ENCODE data around the gene PRTFDC1. TPM values are rescaled to one million over a fixed set of nuclear protein-coding genes. Genes with fewer than 3 reads are reported as not detected.
"Not testable (repeated sequence)": the region's sequence is repeated elsewhere in the genome, so short reads cannot be mapped to it uniquely, and the experiment has no call there.

PRTFDC1 gene
- total RNA-seq, 1 donor from 2014 or later, result 0.29 TPM

DNA sequence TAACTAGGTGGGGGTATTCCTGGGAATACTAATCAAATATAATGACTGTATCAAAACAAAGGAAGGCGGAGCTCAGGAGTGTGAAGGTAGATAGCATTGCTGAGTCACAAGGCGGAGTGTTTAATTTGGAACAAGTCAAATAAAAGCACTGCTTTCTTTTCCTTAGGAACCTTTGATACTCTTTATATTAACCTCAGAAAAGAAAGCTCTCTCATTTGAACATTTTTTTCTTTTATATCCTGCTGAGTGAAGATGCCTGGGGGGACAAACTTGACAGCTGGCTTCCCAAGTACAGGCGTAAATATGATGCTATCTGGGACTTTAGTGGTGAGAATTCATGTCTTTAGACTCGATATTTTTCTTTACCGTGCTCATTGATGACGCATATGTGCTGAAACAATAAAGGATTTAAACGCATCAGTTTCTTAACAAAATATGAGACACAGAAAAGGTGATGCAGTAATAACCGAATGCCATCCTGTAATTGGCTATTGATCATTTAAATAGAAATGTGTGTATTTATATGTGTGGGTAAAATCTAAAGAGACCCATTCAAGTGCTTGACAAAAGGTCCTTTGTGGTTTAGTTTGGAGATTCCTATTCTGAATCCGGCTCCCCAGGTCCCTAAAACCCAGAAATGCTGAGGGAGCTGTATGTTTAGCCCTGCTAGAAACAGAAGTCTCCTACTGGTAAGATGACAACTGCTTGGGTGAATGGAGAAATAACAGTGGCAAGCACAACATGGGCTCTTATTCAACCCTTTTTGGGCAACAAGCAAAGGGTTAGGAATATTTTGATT, 102.7 kb downstream of the PRTFDC1 start:
- no peak for DNase-seq (ENCODE audit: low read depth)

DNA sequence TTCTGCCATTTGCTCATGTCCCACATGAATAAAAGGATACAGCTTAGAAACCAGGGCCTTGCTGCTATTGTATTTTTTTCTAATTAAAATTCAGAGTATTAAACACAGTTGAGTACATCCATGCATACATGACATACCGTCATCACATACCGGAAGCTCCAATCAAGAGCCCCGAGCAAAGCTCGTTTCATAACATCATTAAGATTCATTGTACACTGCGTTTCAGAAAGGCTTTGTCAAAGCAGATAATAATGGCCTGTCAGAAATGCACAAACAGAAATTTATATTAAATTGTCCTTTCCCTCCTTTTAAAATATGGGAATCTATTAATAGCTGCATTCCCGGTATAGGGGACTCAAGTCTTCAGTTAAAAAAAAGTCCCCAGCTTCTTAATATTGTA, 103.4 kb downstream of the PRTFDC1 start:
- no peak for DNase-seq (ENCODE audit: low read depth)

DNA sequence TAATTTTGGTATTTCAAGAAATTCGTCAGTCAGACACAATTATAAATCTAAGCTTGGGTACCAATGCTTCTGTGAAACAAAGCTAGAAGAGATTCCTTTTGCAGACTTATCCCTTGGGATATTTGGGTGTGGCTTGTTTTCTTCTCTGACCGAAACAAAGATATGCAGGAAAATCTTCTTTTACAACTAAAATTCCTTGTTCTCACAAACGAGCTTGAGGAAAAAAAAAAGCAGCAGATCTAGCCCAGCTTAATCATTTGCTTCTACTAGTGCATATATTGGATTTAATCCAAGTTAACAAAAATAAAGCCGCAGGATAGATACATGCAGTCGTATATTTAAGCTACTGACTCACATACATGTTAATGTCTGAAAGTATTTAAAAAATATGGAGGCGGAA, 104.2 kb downstream of the PRTFDC1 start:
- DNase-seq (ENCODE audit: low read depth), result peak; percentile 13

DNA sequence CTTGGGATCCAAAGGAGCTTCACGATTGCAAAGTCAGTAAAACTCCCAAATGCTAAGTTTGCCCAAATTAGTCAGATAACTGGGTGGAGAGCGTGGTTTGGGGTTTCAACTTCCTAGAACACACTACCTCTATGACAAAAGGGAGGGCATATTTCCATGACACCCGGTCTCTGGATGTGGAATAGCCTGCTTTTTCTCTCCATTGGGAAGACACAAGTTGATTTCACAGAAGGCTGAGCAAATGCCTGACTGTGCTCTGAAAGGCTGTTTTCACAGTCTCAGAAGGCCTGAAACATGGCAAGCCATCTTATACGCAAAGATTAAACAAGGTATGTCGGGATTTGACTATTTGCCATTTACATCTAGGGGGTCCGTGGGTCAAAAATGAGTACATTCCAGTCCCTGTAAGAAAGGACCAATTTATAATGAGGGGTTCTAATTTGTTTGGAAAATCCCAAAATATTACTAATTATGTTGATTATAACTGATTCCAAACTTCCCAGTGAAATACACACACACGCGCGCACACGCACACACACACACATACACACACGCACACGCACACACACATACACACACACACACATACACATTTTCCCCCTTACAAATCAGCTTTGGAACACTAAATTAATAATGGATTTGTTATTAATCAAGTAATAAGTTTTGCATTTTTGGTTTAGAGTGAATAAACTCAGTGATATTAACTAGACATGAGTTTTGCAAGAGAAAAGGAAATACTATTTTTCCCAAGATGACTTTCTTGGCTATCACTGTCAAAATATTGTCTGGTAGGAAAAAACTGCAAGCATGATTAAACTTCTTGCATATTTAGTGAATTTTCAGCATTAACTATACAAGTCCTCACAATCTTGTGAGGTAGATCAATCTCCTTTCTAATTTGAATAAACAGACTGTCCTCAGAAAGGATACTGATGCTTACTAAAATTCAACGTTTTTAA, 105.0 kb downstream of the PRTFDC1 start:
- DNase-seq (ENCODE audit: low read depth), result no peak

DNA sequence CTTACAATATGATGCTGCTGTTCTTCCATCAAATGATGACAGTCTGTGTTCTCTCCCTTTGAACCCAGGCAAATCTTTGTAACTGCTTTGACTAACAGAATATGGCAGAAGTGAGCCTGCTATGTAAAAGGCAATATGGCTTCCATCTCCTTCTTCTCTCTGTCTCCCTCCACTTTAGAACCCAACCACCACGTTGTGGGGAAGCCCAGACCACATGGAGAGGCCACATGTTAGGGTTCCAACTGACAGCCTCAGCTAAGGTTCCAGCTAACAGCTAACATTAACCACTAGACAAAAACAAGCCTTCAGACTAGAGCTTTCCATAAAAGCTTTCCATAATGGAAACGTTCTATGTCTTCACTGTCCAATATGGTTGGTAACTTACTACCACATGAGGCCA, 107.7 kb downstream of the PRTFDC1 start:
- no peak for DNase-seq (ENCODE audit: low read depth)

DNA sequence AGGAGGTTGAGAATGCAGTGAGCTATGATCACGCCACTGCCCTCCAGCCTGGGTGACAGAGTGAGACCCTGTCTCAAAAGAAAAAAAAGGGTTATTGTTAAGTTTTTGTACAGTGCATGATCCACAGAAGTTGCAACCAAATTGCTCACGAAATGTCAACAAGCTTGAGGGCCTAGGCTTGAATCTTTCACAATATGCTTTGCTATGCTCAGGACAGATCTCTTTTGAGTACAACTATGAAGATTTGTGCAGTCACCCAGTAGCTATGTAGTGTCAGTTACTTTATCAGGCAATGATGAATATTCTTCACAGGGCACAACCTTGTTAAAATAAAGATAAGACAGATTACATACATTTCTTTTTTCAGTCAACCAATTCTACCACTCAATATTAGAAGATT, 109.2 kb downstream of the PRTFDC1 start:
- DNase-seq (ENCODE audit: low read depth), result no peak

DNA sequence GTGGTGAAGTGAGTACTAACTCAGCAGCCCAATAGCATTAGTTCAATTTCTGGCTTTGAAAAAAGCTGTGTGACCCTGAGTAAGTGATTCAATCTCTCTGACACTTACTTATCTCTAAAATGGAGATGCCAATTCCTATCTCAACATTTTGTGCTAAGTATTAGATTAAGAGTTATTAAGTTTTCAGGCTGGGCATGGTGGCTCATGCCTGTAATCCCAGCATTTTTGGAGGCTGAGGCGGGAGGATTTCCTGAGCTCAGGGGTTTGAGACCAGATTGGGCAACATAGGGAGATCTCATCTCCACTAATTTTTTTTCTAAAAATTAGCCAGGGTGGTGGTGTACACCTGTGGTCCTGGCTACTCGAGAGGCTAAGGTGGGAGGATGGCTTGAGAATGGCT, 109.5 kb downstream of the PRTFDC1 start:
- no peak for DNase-seq (ENCODE audit: low read depth)

DNA sequence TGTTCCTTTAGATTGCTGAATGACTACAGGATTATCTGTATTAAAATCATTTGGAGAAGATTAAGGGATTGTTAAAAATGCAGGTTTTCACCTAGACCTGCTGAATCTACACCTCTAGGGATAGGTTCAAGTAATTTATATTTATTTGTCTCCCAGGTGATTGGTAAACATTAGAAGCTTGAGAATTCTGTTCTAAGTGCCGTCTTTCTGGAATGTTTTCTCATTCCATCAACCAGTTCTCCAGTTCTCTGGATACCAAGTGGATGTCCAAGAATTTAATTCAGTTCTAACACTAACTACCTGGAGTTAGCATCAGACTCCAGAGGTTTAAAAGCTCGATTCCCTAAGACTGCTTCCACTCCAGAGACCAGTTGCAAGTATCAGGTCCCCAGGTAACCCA, 110.9 kb downstream of the PRTFDC1 start:
- DNase-seq (ENCODE audit: low read depth), result no peak

DNA sequence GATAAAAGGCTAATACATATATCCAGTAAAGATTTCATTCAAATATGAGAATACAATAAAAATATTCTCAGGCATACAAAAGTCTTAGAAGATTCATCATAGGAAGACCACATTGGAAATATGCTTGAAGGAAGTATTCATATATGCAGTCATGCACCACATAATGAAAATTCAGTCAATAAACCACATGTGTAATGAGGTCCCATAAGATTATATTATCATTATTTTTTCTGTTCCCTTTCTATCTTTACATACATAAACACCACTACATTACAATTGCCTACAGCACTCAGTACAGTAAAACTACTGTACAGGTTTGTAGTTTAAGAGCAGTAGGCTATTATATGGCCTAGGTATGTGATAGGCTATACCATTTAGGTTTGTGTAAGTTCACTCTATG, 111.6 kb downstream of the PRTFDC1 start:
- DNase-seq (ENCODE audit: low read depth), result no peak

DNA sequence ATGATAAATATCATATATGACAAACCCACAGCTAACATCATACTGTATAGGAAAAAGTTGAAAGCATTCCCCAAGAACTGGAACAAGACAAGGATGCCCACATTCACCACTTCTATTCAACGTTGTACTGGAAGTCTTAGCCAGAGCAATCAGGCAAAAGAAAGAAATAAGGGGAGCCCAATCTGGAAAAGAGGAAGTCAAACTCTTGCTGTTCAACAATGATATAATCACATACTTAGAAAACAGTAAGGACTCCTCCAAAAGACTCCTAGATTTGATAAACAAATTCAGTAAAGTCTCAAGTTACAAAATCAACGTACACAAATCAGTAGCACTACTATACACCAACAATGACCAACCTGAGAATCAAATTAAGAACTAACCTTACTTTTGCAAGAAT, 114.6 kb downstream of the PRTFDC1 start:
- not testable (repeated sequence) for DNase-seq (ENCODE audit: low read depth)

DNA sequence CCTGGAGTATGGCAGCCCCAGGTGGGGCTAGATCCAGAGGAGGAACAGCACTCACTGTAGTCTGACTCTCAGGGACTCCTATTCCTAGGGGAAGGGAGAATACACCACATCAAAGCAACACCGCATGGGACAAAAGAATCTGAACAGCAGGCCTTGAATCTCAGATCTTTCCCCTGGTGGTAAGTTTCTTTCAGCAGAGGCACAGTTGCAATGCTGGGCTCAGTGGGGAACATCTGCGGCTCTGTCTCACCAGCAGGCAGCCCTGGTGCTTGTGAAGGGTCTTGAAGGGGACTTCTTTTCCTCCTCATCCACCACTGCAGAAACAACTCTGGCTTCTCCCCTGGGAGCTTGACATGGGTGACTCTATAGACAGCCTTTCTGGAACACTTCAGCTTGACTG, 117.5 kb downstream of the PRTFDC1 start:
- no peak for DNase-seq (ENCODE audit: low read depth)

DNA sequence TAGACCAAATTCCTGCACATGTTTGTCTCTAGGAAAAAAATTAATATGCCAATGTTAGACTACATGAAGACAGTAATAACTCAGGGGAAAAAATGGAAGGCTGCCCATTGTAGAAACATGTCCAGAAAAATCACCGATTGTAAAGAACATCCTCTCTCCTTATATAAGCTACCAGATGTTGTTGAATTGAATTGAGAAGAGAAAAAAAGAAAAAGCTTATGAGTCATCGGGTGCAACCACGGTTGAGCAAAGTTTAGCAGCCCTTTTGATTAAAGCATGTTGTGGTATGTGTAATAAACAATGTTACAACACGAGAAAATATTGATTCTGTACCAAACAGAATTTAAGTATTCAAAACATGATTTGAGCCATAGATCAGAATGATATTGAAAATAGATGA, 126.4 kb downstream of the PRTFDC1 start:
- DNase-seq (ENCODE audit: low read depth), result peak; percentile 19

DNA sequence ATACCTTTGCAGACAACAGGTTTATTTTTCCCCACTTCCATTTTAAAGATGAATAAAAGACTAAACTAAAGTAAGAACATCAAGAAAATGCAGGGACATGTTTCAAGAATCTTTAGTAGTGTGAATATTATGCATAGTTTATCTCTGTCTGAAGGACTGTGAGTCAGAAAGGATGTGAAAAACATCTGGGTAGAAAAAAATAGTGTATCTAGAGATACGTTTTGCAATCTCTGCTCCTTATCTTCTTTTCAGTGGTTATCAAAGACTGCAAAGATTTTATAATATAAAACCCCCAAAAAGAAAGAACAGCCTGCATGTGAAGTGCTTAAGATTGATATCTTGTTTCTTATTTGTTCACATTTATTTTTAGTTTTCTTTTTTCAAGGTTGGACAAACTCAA, 126.9 kb downstream of the PRTFDC1 start:
- DNase-seq (ENCODE audit: low read depth), result no peak

DNA sequence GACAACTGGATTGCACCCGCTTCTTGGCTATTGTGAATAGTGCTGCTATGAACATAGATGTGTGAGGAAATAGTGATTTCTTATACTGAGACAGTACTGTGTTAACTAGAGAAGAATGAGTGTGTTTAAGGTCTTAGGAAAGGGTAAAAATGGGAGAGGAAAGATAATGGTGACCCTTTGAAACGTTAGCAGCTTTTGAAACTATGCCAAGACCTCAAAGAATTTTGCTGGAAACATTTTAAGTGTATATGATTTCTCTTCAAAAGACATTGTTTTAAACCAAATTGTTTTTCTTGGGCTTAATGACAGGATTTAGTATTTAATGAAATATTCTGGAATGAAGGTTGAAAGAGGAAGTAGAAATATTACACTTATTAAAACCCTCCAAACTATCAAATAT, 127.9 kb downstream of the PRTFDC1 start:
- no peak for DNase-seq (ENCODE audit: low read depth)

DNA sequence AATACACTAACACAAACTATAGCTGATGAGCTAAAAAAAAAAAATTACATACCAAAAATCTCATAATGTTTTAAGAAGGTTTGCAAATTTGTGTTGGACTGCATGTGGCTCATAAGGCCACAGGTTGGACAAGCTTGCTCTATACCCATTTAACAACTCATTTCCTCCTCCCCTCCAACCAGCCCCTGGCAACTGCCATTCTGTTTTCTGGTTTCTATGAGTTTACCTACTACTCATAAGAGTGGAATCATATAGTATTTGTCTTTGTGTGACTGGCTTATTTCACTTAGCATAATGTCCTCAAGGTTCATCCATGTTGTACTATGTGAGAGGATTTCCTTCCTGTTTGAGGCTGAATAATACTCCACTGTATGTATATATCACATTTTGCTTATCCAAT, 128.3 kb downstream of the PRTFDC1 start:
- no peak for DNase-seq (ENCODE audit: low read depth)

DNA sequence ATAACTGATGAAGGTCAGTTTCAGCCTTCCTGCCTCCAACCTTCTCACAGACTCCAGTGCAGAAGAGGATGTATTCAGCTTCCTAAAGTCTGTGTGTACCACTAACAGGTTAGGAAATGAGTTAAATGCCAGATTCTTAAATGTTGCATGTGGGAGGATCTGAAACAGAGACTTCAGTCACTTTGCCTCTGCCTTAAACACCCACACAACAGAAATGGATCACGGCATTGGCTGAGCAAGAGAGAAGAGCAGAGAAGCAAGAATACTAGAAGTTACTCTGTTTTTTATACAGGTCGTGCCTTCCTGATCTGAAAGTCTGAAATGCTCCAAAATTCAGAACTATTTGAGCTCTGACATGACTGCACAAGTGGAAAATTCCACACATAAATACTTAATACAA, 129.8 kb downstream of the PRTFDC1 start:
- no peak for DNase-seq (ENCODE audit: low read depth)

DNA sequence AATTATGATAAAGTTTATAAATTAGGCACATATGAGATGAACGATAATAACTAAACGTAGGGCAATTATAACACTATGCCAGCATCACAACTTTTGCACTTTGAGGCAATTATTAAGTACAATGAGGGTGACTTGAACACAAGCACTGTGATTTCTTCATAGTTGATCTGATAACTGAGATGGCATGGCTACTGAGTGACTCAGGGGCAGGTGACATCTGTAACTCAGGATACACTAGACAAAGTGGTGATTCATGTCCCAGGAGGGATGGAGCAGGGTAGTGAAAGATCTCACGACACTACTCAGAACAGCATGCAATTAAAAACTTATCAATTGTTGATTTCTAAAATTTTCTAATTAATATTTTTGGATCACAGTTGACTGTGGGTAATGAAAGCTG, 130.4 kb downstream of the PRTFDC1 start:
- peak; percentile 58 for DNase-seq (ENCODE audit: low read depth)

DNA sequence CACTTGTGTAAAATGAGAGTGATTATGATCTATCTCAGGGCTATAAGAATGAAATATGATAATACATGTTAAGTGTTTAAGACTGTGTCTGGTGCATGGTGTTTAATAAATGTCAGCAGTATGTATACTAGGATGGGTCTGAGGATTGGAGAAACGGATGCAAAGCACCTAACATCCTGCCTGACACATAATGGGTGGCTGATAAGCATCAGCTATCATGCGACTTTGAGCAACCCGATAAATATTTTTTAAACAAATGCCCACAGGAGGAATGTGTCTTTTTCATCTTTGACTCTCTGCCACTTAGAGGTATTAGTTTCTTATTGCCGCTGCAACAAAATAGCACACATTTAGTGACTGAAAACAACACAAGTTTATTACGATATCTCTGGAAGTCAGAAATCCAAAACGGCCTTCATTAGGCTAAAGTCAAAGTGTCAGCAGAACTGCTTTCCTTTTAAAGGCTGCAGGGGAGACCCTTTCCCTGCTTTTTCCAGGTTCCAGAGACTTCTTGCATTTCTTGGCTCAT, 135.5 kb downstream of the PRTFDC1 start:
- no peak for DNase-seq (ENCODE audit: low read depth)

DNA sequence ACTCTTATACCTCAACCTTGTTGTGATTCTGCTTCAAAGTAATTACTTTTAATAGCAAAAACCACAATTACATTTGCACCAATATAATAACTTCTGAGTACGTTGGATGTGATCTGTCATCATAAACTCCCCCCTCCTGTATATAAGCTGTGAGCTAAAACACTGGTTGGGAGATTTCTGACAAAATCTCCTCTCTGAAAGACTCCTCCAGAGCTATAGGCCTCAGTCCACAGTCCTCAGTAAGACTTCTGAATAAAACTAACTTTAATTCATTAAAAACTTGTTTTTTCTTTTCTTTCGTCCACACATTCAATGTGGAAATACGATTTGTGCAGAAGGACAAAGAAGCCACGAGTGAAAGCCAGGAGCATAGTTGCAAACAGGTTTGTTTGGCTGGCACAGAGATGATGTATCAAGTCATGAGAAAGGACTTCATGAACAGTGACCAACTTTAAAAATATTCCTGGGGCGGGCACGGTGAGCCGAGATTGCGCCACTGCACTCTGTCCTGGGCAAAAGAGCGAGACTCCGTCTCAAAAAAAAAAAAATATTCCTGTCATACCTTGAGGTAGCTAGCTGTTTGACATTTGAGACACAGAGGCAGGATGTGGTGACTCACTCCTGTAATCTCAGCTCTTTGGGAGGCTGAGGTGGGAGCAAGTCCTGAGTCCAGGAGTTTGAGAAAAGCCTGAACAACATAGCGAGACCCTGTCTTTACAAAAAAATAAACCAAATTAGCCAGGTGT, 137.7 kb downstream of the PRTFDC1 start:
- no peak for DNase-seq (ENCODE audit: low read depth)

DNA sequence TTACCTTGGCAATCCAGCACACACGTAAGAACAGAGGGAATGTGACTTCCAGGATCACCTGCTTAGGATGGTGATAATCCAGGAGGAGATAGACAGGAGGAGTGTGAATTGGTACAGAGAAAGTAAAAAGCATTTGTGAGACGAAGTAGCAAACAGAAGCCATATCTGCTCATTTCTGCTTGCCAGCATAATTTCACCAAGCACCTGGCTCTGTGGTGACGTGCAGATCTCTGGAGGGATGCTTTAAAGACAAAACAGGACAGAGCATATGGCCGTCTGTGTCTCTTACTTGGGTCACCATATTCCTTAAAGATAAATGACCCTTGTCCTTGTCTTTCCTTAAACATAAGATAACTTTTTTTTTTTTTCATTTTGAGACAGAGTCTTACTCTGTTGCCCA, 138.6 kb downstream of the PRTFDC1 start:
- DNase-seq (ENCODE audit: low read depth), result no peak

DNA sequence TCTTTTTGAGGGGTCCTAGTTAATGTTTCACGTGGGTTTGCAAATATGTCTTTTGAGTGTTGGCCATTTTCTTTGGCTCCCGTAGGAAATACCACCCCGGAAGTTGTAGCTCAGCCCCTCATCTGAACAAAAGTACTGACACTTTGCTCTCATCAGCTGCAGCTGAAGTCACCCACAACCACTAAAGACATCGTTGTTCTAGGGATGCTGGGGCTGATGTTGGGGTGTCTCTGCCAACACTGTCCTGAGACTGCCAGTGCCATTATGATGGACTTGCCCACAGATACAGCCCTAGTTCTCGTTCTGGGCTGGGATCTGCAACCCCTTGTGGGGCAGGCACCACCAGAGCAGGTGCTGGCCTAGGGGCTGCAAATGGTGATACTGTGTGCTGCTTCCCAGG, 146.1 kb downstream of the PRTFDC1 start:
- no peak for DNase-seq (ENCODE audit: low read depth)

All from myocyte (in vitro differentiated cells).